Panc1 (cell line): ENCODE data around the gene ZC3H10. TPM values are rescaled to one million over a fixed set of nuclear protein-coding genes. Genes with fewer than 3 reads are reported as not detected.

Experiments used
- ATAC-seq: fragments of 200-7000 bp; cut with Tn5 transposase; 2 replicates; pipeline ENCODE4 v1.9.1; 2020; ENCODE audit warnings: mild to moderate bottlenecking, moderate library complexity
- BruUV-seq: library from RNA; stranded (reverse); fragments of 400-500 nt; replicated peaks from 2 replicates; lab custom pipeline; 2021; lab: Mats Ljungman, UMichigan
- CTCF ChIA-PET: fragments of 300-600 bp; sonication (Branson Sonifier 250); formaldehyde crosslinking; loops from one replicate; lab custom pipeline; 2022; ENCODE audit warnings: antibody characterized with exemption; lab: Charles Lee
- POLR2A ChIA-PET: fragments of 300-600 bp; sonication (Branson Sonifier 250); formaldehyde crosslinking; loops from one replicate; lab custom pipeline; 2022; ENCODE audit warnings: antibody characterized with exemption; lab: Charles Lee
- DNase-seq: peaks from one replicate; pipeline ENCODE4 v3.0.0-alpha.2; 2010; ENCODE audit warnings: low read depth, low spot score
- H3K27ac ChIP-seq: 2 replicates; pipeline ENCODE4 v1.5.1; 2011; ENCODE audit warnings: mild to moderate bottlenecking, low read length, inconsistent platforms
- H3K27me3 ChIP-seq: fragments of 200-500 bp; sonication (Bioruptor generic); 2 replicates; pipeline ENCODE4 v1.6.0; 2014; ENCODE audit warnings: low read length, inconsistent platforms; ENCODE audit not compliant: control insufficient read depth, insufficient read depth
- H3K36me3 ChIP-seq: fragments of 200-500 bp; sonication (Bioruptor generic); 2 replicates; pipeline ENCODE4 v1.5.1; 2014; ENCODE audit warnings: inconsistent platforms, mild to moderate bottlenecking, low read length, moderate library complexity; ENCODE audit not compliant: control insufficient read depth, insufficient read depth
- H3K4me1 ChIP-seq: 2 replicates; pipeline ENCODE4 v1.5.1; 2011; ENCODE audit warnings: inconsistent platforms, mild to moderate bottlenecking, low read length, moderate library complexity; ENCODE audit not compliant: control insufficient read depth, insufficient read depth
- H3K4me3 ChIP-seq, 2 experiments: 2 replicates each; pipeline ENCODE4 v1.5.1; 2011 to 2012; ENCODE audit warnings: low read depth in 2 of 2, low read length in 2 of 2, mild to moderate bottlenecking in 2 of 2, inconsistent platforms in 1 of 2, moderate library complexity in 1 of 2
- H3K9me3 ChIP-seq: fragments of 200-500 bp; sonication (Bioruptor generic); 2 replicates; pipeline ENCODE4 v1.5.1; 2014; ENCODE audit warnings: low read depth, mild to moderate bottlenecking, inconsistent platforms, low read length, moderate library complexity; ENCODE audit not compliant: control insufficient read depth, insufficient read depth
- CTCF ChIP-seq: fragments of 450-650 bp; IDR thresholded peaks from 2 replicates; pipeline ENCODE4 v1.5.1; 2017; ENCODE audit warnings: mild to moderate bottlenecking
- POLR2AphosphoS5 ChIP-seq: IDR thresholded peaks from 2 replicates; pipeline ENCODE4 v1.6.1; 2012; ENCODE audit warnings: mild to moderate bottlenecking, low read depth, low read length, moderate library complexity
- REST ChIP-seq, 2 experiments: IDR thresholded peaks; 2 replicates each; pipeline ENCODE4 v1.6.1; 2011 to 2012; ENCODE audit warnings: low read depth in 2 of 2, control low read depth in 1 of 2, low read length in 1 of 2, mild to moderate bottlenecking in 1 of 2, moderate library complexity in 1 of 2; ENCODE audit not compliant: insufficient read depth in 1 of 2
- SIN3A ChIP-seq: IDR thresholded peaks from 2 replicates; pipeline ENCODE4 v1.6.1; 2012; ENCODE audit warnings: low read depth, mild to moderate bottlenecking, low read length, moderate library complexity, borderline replicate concordance; ENCODE audit not compliant: insufficient read depth
- TCF7L2 ChIP-seq: IDR thresholded peaks from 2 replicates; pipeline ENCODE4 v1.6.1; 2011; ENCODE audit warnings: mild to moderate bottlenecking, low read depth, low read length, inconsistent platforms
- in situ Hi-C: cut with HindIII; loops from 2 replicates; pipeline ENCODE4 v1.10.0; 2016; ENCODE audit warnings: low sequenced_read_pairs, low pct_unique_long_range_greater_than_20kb
- intact Hi-C: fragments of 100-400 bp; cut with micrococcal nuclease; formaldehyde crosslinking; loops from one replicate; pipeline ENCODE4 v1.10.0; 2022; ENCODE audit not compliant: unreplicated experiment
- total RNA-seq: library from RNA; stranded (reverse); gene quantifications from one replicate; pipeline ENCODE4 v1.2.1, GENCODE V29; 2021; ENCODE audit not compliant: unreplicated experiment

ZC3H10 gene
- total RNA-seq, 1 experiment from 2014 or later = 6.0 TPM

GRCh38 chr12:56103823-56104108 lies 14.3 kb upstream of the ZC3H10 start:
- ChIA-PET CTCF (interaction anchor here (1.0 to 1.3 kb wide), 2 partner anchors 15 to 26 kb away, joined by 3 read pairs; no protein-coding TSS in a partner anchor), POLR2A (interaction anchor here (0.6 to 1.4 kb wide), 8 partner anchors 14 to 99 kb away, joined by 3 to 15 read pairs (median 4); partner anchors contain the start of gene ZC3H10)
- H3K4me1 ChIP-seq = peaks cover 20% of the 10 kb centered on the region
- in situ Hi-C loops = no loop called here
- no TSS peak for BruUV-seq
- peak overlapping the region; percentile 94 for H3K27ac ChIP-seq
- H3K4me3 ChIP-seq = peak overlapping the region; percentile 72 to 93
- DNase-seq (no peak), ATAC-seq (no peak)
- TF ChIP-seq TCF7L2 = no peak
- TF ChIP-seq CTCF = no peak
- TF ChIP-seq POLR2AphosphoS5 = no peak
- no peak for TF ChIP-seq REST (IDR thresholded peaks at IDR 0.05; ENCODE audit: insufficient read depth in 1 of 2, low read depth in 2 of 2, low read length in 1 of 2)
- 0 out of 2 replicates have a peak, but pooled peaks have one; percentile 48 for TF ChIP-seq SIN3A
- intact Hi-C loops = no loop called here
- H3K36me3 ChIP-seq = peaks cover 23% of the 10 kb centered on the region
- no peaks in the 10 kb centered on the region for H3K9me3 ChIP-seq
- H3K27me3 ChIP-seq = no peaks in the 10 kb centered on the region; the same call in 1 of the 2 replicates

GRCh38 chr12:56104109-56104814 lies 13.8 kb upstream of the ZC3H10 start, which contains the start of gene PA2G4:
TSS of gene PA2G4 (plus strand) at chr12:56104559. CDS start at chr12:56104738, 179 bp downstream.
- Histone ChIP-seq H3K36me3 (peaks cover 23% of the 10 kb centered on the region), H3K27ac (peak within 1 kb of the TSS; percentile 94), H3K27me3 (no peaks in the 10 kb centered on the region; the same call in 1 of the 2 replicates), H3K4me1 (peaks cover 20% of the 10 kb centered on the region), H3K4me3 (peak within 1 kb of the TSS; percentile 72 to 93), H3K9me3 (no peaks in the 10 kb centered on the region)
- ChIA-PET POLR2A (interaction anchor here (0.5 to 1.4 kb wide), 9 partner anchors 14 to 232 kb away, joined by 3 to 15 read pairs (median 4); partner anchors contain the start of gene ZC3H10), CTCF (interaction anchor here (1.0 to 1.3 kb wide), 2 partner anchors 16 to 27 kb away, joined by 3 read pairs; no protein-coding TSS in a partner anchor)
- BruUV-seq = no TSS peak
- ATAC-seq (peak; percentile 99), DNase-seq (peak; percentile 94)
- in situ Hi-C loops (no loop called here), intact Hi-C loops (no loop called here)
- no peak for TF ChIP-seq CTCF
- peak; percentile 93 for TF ChIP-seq POLR2AphosphoS5
- no peak for TF ChIP-seq REST (IDR thresholded peaks at IDR 0.05; ENCODE audit: insufficient read depth in 1 of 2, low read depth in 2 of 2, low read length in 1 of 2)
- no peak for TF ChIP-seq TCF7L2
